Measurements from ENCODE around the gene COMP. TPM values are rescaled to one million over a fixed set of nuclear protein-coding genes. Genes with fewer than 3 reads are reported as not detected.

COMP gene
- polyA plus RNA-seq, 1 of the 3 experiments (the other 2 are of a cell fraction), result 0.26 TPM

GRCh38 chr19:18809149-18809868, 18.2 kb upstream of the COMP start (continued):
- no peak for TF ChIP-seq TEAD4 (IDR thresholded peaks at IDR 0.05; ENCODE audit: borderline replicate concordance, insufficient read depth)

- TF ChIP-seq TCF12 (IDR thresholded peaks at IDR 0.05) (no peak), NRF1 (IDR thresholded peaks at IDR 0.05; ENCODE audit: low read depth, low read length) (no peak), ELF1 (IDR thresholded peaks at IDR 0.05) (no peak), REST (IDR thresholded peaks at IDR 0.05; ENCODE audit: low read depth, low read length) (no peak), CHD2 (IDR thresholded peaks at IDR 0.05; ENCODE audit: low read length, partially characterized antibody) (no peak), TEAD4 (IDR thresholded peaks at IDR 0.05; ENCODE audit: borderline replicate concordance, insufficient read depth) (no peak)
- Histone ChIP-seq H3K9me3 (no peaks in the 10 kb centered on the region), H3K9ac (no peak overlapping the region), H3K27me3 (ENCODE audit: insufficient read depth) (no peaks in the 10 kb centered on the region; the same call in 1 of the 2 replicates), H3K36me3 (replicated peaks in 1 of 2; ENCODE audit: control insufficient read depth in 1 of 2, insufficient read depth in 2 of 2, low read length in 1 of 2) (no peaks in the 10 kb centered on the region), H3K4me2 (no peak overlapping the region), H3K27ac (ENCODE audit: low read depth in 2 of 2, low read length in 1 of 2) (no peak overlapping the region), H3K9me2 (no peaks in the 10 kb centered on the region), H3K79me2 (ENCODE audit: insufficient read depth) (no peaks in the 10 kb centered on the region), H2AFZ (ENCODE audit: low read depth) (no peak overlapping the region), H3F3A (replicated peaks; ENCODE audit: insufficient read depth) (no peaks in the 10 kb centered on the region), H3K4me3 (ENCODE audit: low read depth in 2 of 2, low read length in 1 of 2) (no peak overlapping the region), H4K20me1 (ENCODE audit: insufficient read depth) (no peaks in the 10 kb centered on the region), H3K4me1 (ENCODE audit: control insufficient read depth in 1 of 2, insufficient read depth in 2 of 2, low read depth in 1 of 2, low read length in 1 of 2) (no peaks in the 10 kb centered on the region)
- no peak for DNase-seq
- WGBS (ENCODE audit: low lambda C conversion rate), result 86% methylated on average over 12 of the region's 19 CpGs
- ChIA-PET POLR2A (interaction anchor here (0.6 kb wide), 1 partner anchor 188 kb away, joined by 4 read pairs; no protein-coding TSS in a partner anchor), CTCF (interaction anchor here (1.3 kb wide), 1 partner anchor 87 kb away, joined by 3 read pairs; no protein-coding TSS in a partner anchor)
Observed at GRCh38 chr19:18807861-18808331, 16.8 kb upstream of the COMP start.

DNA sequence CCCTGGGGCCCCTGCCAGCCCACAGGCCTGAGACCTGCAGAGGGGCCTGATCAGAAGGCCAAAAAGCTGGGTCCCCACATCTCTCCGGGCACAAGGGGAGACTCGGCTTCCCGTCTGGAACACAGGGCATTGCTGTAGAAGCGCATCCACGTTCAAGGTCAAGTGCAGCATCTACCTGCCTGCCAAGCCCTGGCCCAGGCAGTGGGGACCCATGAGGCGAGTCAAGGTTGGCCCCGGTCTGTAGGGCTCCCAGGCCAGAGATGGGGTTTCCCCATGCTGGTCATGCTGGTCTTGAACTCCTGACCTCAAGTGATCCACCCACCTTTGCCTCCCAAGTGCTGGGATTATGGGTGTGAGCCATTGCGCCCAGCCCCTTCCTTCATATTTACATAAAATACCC, 13.5 kb upstream of the COMP start:
- CTCF ChIA-PET, result no interaction called here

More for the DNA sequence above, 13.5 kb upstream of the COMP start:
- Histone ChIP-seq H3K27ac (ENCODE audit: low read depth in 2 of 2, low read length in 1 of 2) (no peak overlapping the region), H2AFZ (ENCODE audit: low read depth) (no peak overlapping the region), H3K79me2 (ENCODE audit: insufficient read depth) (no peaks in the 10 kb centered on the region), H4K20me1 (ENCODE audit: insufficient read depth) (no peaks in the 10 kb centered on the region), H3K9me3 (no peaks in the 10 kb centered on the region), H3K36me3 (replicated peaks in 1 of 2; ENCODE audit: control insufficient read depth in 1 of 2, insufficient read depth in 2 of 2, low read length in 1 of 2) (no peaks in the 10 kb centered on the region), H3K4me3 (ENCODE audit: low read depth in 2 of 2, low read length in 1 of 2) (no peak overlapping the region), H3K4me2 (no peak overlapping the region), H3K9me2 (no peaks in the 10 kb centered on the region), H3K4me1 (ENCODE audit: control insufficient read depth in 1 of 2, insufficient read depth in 2 of 2, low read depth in 1 of 2, low read length in 1 of 2) (no peaks in the 10 kb centered on the region), H3F3A (replicated peaks; ENCODE audit: insufficient read depth) (no peaks in the 10 kb centered on the region), H3K9ac (no peak overlapping the region), H3K27me3 (ENCODE audit: insufficient read depth) (0 out of 2 replicates have a peak, but pooled peaks cover 5% of the 10 kb centered on the region)
- POLR2A ChIA-PET, result no interaction called here
- 90% methylated on average over 2 of the region's 8 CpGs for WGBS (ENCODE audit: low lambda C conversion rate)
- no peak for DNase-seq
- TF ChIP-seq SMC3 (IDR thresholded peaks at IDR 0.05; ENCODE audit: low read depth, low read length) (no peak), RFX5 (IDR thresholded peaks at IDR 0.05; ENCODE audit: low read length) (no peak), ZBTB33 (IDR thresholded peaks at IDR 0.05; ENCODE audit: borderline replicate concordance, low read depth) (no peak), CTCF (IDR thresholded peaks at IDR 0.05) (no peak), GATA2 (CRISPR knock-in tag; IDR thresholded peaks at IDR 0.05) (no peak), NFIC (IDR thresholded peaks at IDR 0.05; ENCODE audit: borderline replicate concordance) (no peak), FOSL2 (IDR thresholded peaks at IDR 0.05; ENCODE audit: borderline replicate concordance, low read depth) (no peak)
- TF ChIP-seq, protein P1, sequence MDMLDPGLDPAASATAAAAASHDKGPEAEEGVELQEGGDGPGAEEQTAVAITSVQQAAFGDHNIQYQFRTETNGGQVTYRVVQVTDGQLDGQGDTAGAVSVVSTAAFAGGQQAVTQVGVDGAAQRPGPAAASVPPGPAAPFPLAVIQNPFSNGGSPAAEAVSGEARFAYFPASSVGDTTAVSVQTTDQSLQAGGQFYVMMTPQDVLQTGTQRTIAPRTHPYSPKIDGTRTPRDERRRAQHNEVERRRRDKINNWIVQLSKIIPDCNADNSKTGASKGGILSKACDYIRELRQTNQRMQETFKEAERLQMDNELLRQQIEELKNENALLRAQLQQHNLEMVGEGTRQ (IDR thresholded peaks at IDR 0.05; ENCODE audit: borderline replicate concordance, low read depth, low read length), result no peak

Measured in SK-N-SH (cell line).